ENCODE measurements around the gene SH2D3A.
"Not testable (repeated sequence)": the region's sequence is repeated elsewhere in the genome, so short reads cannot be mapped to it uniquely, and the experiment has no call there.

Gene SH2D3A

GRCh38 chr19:6761053-6761676 is 6.1 kb downstream of the SH2D3A start:
- DNase-seq (ENCODE audit: low read depth), result no peak

GRCh38 chr19:6760606-6761005 is 6.6 kb downstream of the SH2D3A start:
- no peak for DNase-seq (ENCODE audit: low read depth)

- no peak for DNase-seq (ENCODE audit: low read depth)
Measured at GRCh38 chr19:6754653-6755463, 12.4 kb downstream of the SH2D3A start.

GRCh38 chr19:6754136-6754535 is 13.1 kb downstream of the SH2D3A start:
- DNase-seq (ENCODE audit: low read depth), result no peak

GRCh38 chr19:6753178-6754031 is 13.8 kb downstream of the SH2D3A start:
- peak; percentile 73 for DNase-seq (ENCODE audit: low read depth)

DNA sequence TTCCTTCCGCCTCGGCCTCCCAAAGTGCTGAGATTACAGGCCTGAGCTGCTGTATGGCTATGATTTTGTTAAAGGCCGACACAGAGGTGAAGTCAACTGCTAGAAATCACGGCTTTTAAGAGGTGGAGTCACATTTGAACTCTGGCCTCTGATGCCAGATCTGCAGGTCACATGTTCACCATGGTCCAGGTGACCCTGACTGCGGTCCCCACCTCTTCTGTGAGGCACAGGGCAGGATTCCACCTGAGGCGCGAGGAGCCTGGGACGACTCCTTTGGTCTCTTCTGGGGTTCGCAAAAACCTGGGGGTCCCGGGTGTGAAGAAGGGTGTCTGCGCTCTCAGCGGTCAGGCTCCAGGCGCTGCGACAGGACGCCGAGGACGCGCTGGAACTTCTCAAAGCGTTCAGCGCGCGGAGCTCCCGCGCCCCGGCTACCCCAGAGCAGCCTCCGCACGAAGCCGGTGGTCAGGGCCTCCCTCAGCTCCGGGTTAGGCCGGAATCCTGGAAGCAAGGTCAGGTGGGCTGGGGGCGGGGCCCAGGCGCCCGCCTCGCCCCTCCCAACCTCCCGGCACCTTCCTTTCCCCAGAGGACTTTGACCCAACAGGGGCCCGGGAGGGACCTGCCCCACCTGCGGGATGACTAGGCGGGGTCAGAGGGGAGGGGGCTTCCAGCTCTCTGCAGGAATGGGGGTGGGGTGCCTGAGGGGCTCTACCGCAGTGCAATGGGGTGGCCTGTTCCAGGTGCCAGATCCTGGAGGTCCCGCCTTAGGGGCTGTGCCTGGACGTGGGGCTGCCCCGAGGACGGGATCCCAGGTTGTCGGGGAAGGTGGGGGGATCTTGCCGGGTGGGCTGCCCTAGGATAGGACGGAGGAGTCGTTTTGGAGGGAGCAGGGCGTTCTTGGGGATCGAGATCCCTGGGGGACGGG is 14.7 kb downstream of the SH2D3A start:
- no peak for DNase-seq (ENCODE audit: low read depth)

DNA sequence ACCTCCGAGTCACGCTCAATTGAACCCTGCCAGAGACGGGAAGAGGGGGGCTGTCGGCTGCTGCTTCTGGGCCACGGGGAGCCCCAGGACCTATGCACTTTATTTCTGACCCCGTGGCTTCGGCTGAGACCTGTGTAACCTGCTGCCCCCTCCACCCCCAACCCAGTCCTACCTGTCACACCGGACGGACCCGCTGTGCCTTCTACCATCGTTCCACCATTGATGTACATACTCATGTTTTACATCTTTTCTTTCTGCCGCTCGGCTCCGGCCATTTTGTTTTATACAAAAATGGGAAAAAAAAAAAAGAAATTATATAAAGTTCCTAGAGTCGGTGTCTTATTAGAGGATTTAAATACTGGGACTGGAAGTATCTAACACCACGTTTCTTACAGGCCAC is 16.0 kb downstream of the SH2D3A start:
- DNase-seq (ENCODE audit: low read depth), result no peak

DNA sequence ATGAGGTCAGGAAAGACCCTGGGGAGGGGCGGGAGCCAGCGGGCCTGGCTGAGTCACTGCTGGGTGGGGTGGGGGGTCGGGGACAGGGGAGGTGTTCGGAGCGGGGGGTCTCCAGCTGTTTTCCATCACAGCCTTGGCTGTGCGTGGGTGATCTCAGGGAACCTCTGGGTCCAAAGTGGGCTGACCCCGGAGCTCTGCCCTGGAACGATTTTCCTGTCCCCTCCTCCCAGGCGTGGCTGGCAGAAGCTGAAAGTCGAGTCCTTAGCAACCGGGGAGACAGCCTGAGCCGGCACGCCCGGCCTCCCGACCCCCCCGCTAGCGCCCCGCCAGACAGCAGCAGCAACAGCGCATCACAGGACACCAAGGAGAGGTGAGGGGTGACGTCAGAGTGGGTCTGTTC is 17.2 kb downstream of the SH2D3A start:
- DNase-seq (ENCODE audit: low read depth), result no peak

GRCh38 chr19:6748543-6748942 is 18.7 kb downstream of the SH2D3A start:
- not testable (repeated sequence) for DNase-seq (ENCODE audit: low read depth)

DNA sequence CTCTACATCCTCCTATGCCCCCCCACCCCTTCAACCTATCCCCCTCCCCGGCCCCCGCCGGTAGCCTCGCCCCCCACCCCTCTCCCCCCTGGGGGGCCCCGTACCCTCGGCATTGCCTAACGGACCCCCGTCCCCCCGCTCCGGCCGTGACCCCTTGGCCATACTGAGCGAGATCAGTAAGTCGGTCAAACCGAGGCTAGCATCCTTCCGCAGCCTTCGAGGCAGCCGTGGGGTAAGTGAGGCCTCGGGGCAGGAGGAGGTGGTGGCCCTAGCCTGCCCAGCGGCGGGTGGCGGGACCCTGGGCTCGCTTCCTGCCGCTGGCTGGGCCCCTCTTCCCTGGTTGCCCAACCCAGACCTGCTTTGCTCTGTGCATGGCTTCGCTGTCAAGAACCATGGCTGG is 21.3 kb downstream of the SH2D3A start:
- DNase-seq (ENCODE audit: low read depth), result no peak

DNA sequence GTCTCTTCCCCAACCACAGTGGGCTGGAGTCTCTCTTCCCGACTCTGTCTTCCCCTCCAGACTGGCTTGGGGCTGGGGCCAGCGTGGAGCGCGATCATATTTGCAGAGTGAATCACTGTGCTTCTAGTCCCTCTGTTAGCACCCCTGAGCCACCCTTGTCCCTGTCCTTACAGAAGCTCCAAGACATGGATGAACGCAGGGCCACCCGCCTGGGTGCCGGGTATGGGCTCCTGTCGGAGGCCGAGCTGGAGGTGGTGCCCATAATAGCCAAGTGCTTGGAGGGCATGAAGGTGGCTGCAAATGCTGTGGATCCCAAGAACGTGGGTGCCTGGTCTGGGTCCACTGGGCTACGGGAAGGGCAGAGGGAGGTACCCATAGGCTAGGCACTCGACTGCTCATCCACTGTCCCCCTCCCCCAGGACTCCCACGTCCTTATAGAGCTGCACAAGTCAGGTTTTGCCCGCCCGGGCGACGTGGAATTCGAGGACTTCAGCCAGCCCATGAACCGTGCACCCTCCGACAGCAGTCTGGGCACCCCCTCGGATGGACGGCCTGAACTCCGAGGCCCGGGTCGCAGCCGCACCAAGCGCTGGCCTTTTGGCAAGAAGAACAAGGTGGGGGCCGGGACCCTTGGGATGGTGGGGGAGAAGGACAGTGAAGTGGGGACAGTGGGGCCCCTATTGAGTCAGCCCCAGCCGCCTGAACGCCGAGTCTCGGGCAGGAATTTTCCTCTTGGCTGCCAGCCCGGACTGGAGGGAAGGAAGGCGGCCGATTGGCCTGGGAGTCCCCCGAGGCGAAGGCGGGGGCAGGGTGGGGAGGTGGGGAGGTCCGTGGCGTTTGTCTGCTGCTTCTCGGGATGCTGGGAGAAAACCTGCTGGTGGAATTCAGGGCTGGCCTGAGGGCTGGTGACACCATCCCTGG is 22.6 kb downstream of the SH2D3A start:
- no peak for DNase-seq (ENCODE audit: low read depth)

DNA sequence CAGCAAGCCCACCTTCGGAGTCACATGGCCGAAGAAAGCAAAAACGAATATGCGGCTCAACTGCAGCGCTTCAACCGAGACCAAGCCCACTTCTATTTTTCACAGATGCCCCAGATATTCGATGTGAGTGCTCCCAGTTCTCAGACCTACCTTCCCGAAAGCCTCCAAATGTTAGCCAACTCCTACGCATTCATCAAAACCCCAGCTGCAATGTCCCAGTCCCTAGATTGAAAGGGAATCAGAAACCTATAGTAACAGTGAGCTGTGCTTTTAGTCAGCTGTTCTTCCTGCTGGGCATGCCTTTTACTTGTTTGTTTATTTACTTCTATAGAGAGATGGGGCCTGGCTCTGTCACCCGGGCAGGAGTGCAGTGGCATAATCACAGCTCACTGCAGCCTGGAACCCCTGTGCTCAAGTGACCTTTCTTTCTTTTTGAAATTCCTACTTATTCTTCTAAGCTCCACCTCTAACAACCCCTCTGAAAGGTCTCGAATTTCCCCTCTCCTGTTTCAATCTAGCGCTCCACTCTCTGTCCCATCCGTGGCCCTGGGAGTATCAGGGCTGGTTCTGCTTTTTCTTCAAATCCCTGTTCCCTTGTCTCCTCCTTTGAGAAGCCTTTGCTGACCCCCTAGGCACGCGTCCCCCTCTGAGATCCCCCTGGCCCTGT is 23.4 kb downstream of the SH2D3A start:
- DNase-seq (ENCODE audit: low read depth), result no peak

DNA sequence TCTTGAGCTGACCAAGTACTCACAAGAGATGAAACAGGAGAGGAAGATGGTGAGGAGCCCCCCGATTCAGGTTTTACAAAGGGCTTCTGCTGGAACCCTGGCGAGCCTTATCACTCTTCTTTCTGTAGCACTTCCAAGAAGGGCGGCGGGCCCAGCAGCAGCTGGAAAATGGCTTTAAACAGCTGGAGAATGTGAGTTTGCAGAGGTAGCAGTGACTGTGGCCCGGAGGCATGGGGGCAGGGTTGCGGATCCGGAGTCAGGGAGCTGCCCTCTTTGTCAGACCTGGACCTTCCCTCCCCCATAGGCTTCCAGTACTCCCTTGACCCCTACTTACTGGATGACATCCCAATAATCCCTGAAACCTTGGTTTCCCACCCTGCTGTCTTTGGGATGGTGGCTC is 24.2 kb downstream of the SH2D3A start:
- no peak for DNase-seq (ENCODE audit: low read depth)

- no peak for DNase-seq (ENCODE audit: low read depth)
Measured at GRCh38 chr19:6740589-6741343, 26.5 kb downstream of the SH2D3A start.

- DNase-seq (ENCODE audit: low read depth), result no peak
Measured at GRCh38 chr19:6739883-6740588, 27.2 kb downstream of the SH2D3A start.

GRCh38 chr19:6739390-6739882 is 27.8 kb downstream of the SH2D3A start, which contains the start of gene TRIP10:
Gene TRIP10, plus strand, starts transcription at chr19:6739680. Its CDS starts 82 bp downstream, at chr19:6739762.
- DNase-seq (ENCODE audit: low read depth), result peak; percentile 75

DNA sequence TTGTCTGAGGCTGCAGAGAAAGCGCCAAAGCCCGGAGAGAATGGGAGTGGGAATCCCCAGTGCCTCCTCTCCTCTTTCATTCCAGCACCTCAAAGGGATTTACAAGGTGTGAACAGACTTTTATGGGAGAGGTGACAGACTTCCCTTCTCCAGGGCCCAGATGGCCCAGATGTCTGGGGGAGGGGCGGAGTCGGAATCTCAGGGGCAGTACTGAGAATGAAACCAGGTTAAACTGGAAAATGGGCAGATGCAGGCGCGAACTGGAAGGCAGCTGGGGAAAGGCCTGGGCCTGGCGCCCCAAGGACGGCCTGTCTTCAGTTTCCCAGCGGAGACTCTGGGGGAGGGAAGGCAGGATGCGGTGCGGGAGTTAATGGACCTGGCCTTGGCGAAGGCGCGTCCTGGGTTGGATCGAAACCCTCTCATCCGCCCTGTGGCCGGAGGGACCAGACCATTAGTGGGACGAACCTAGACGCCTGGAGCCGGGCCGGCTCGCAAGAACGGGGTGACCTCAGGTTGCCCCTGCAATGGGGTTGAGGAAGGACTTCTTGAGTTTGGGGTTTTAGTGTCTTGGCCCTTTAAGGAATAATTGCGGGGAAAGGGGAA is 28.3 kb downstream of the SH2D3A start:
- no peak for DNase-seq (ENCODE audit: low read depth)
